Fibroblast of mammary gland (primary cell): ENCODE data around the gene CNTF.
"Not testable (repeated sequence)": the region's sequence is repeated elsewhere in the genome, so short reads cannot be mapped to it uniquely, and the experiment has no call there.

Experiments
- DNase-seq: peaks from one replicate; pipeline ENCODE4 v3.0.0-alpha.2; 2010; ENCODE audit warnings: low read depth
- H3K4me3 ChIP-seq: 2 replicates; pipeline ENCODE4 v1.5.1; 2011; ENCODE audit warnings: low read depth, mild to moderate bottlenecking, low read length, moderate library complexity; ENCODE audit not compliant: control insufficient read depth
- CTCF ChIP-seq: conservative IDR thresholded peaks from 2 replicates; pipeline ENCODE4 v1.5.1; 2011; ENCODE audit warnings: low read depth, low read length, inconsistent platforms; ENCODE audit not compliant: control insufficient read depth, insufficient read depth

Gene CNTF

GRCh38 chr11:58622344-58622743 is at the start of gene CNTF:
CNTF (plus strand) TSS chr11:58622665; CDS start chr11:58622753, 88 bp downstream.
- TF ChIP-seq CTCF, result no peak
- DNase-seq, result peak; percentile 3
- no peak within 1 kb of the TSS for H3K4me3 ChIP-seq

- H3K4me3 ChIP-seq, DNase-seq: not testable (repeated sequence)
Observed at GRCh38 chr11:58572906-58573305, 49.6 kb upstream of the CNTF start.

- no peak for TF ChIP-seq CTCF
- peak; percentile 91 for DNase-seq
- peak overlapping the region; percentile 31 for H3K4me3 ChIP-seq
Observed at GRCh38 chr11:58573451-58574104, 48.9 kb upstream of the CNTF start.

GRCh38 chr11:58574881-58575280 is 47.6 kb upstream of the CNTF start:
- TF ChIP-seq CTCF, result no peak
- peak overlapping the region; percentile 38 for H3K4me3 ChIP-seq
- peak; percentile 85 for DNase-seq

- no peak for TF ChIP-seq CTCF
- peak within 1 kb of the TSS; percentile 38 for H3K4me3 ChIP-seq
- DNase-seq, result peak; percentile 81
Observed at GRCh38 chr11:58575377-58576020, 47.0 kb upstream of the CNTF start, which contains the start of gene LPXN. LPXN (minus strand) TSS chr11:58575856; CDS start chr11:58575772, 84 bp downstream.

GRCh38 chr11:58576887-58577471 is 45.5 kb upstream of the CNTF start:
- TF ChIP-seq CTCF, result peak; percentile 61
- H3K4me3 ChIP-seq, result peak overlapping the region; percentile 95
- DNase-seq, result peak; percentile 66

GRCh38 chr11:58577555-58578135 is 44.8 kb upstream of the CNTF start:
- peak; percentile 91 for DNase-seq
- peak overlapping the region; percentile 95 for H3K4me3 ChIP-seq
- no peak for TF ChIP-seq CTCF
